Myocyte (in vitro differentiated cells): Measurements from ENCODE around the gene PRKAR2B. TPM values are rescaled to one million over a fixed set of nuclear protein-coding genes. Genes with fewer than 3 reads are reported as not detected.
"Not testable (repeated sequence)": the region's sequence is repeated elsewhere in the genome, so short reads cannot be mapped to it uniquely, and the experiment has no call there.

Source experiments
- DNase-seq: peaks from one replicate; pipeline ENCODE4 v3.0.0-alpha.2; 2012; ENCODE audit warnings: low read depth
- total RNA-seq: library from RNA; depleted of rRNA; stranded (reverse); fragments of >200 nt; gene quantifications from 2 replicates; pipeline ENCODE4 v1.2.3, GENCODE V29; 2014

Gene PRKAR2B
- total RNA-seq, 1 donor from 2014 or later: 0.08 TPM

DNA sequence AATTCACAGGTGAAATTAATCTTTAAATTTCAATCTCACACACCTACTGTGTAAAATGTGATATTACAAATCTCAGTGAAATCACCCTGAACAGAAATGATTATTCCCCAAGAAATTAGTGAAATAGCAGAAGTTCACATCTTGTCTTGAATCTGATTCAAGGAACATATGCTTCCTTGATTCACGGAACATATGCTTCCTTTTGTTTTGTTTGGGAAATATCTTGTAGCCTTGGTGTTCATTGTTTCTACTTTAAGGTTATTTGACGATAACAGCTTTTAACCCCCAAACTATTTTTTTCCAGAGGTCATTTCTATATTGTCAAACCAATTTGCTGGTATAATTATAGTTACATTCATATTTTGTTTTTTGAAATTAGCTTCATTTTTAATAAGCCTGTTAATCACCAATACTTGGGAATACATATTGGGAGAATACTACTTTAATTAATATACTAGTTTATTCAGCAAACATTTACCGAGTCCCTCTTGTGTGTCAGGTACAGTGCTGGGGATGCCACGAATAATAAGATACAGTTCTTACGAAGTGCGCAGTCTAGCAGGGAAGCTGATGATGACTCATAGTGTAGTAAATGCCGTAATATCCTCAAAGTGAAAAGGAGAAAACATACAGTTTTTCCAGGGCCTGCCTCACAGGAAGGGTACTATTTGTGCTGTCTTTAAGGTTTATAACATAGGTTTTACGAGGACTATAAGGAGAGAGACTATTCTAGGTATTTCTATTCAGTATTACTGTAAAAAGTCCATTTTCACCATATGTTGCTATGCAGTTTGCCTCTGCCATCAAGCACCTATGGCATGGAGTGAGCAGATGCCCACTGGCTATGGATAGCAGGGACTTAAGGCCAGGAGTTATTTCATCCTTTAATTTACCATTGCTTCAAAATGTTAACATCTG, 32.5 kb downstream of the PRKAR2B start:
- no peak for DNase-seq

DNA sequence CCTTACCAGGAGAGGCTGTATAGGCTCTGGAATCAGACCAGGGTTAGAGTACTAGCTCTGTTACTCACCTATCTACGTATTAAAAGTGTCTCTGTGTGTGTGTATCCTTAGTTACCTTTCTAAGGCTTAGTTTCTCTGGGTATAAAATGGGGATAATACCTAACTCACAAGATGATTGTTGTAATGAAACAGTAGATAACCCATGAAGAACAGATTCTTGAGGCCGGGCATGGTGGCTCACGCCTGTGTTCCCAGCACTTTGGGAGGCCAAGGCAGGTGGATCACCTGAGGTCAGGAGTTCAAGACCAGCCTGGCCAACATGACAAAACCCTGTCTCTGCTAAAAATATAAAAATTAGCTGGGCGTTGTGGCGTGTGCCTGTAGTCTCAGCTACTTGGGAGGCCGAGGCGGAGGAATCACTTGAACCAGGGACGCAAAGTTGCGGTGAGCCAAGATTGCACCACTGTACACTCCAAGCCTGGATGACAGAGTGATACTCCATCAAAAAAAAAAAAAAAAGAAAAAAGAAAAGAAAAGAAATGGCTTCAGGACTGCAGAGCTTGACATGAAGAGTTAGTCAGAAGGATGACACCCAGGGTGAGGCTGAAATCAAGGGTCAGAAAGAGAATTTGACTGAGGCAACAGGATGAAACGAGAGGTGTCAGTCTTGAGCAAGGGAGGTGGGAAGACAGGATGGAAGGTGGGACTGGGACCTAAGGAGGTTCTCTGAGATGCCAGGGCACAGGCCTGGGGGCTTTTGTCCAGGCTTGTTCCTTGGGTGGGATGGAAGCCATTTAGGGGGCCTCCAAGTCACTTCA, 33.4 kb downstream of the PRKAR2B start:
- DNase-seq: no peak

- peak; percentile 6 for DNase-seq
These were observed 34.0 kb downstream of the PRKAR2B start for GRCh38 chr7:107078517-107078966.

DNA sequence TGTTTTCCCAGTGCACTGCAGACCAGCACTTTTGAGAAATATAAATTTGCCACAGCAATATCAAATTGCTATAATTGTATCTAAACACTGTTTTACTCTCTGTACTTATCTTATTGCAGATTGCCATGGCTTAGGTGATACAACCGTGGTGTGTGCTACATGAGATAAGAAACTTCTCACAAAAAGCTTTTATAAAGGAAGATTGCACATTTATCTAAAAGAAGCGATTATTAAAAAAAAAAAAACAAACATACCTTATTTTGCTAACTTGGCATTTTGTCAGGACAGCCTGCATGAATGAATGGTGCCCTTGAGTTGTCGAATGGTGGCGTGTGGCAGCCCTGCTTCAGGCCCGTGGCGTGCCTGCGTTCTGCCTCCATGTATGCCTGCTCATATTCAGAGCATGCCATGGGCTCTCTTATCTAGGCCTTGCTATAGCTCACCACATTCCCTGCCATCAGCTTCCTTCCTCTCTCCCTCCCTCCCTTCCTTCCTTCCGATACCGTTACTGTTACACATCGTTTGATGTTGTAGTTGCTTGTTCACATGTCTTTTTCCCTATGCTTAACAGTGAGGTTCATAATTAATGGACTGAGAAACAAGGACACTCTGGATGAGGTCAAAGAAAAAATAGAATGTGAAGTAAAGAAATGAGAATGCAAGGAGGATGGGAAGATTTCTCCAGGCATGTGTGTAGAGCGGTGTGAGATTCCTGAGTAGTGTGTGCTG, 34.9 kb downstream of the PRKAR2B start:
- no peak for DNase-seq

GRCh38 chr7:107080099-107080505, 35.6 kb downstream of the PRKAR2B start:
- no peak for DNase-seq

DNA sequence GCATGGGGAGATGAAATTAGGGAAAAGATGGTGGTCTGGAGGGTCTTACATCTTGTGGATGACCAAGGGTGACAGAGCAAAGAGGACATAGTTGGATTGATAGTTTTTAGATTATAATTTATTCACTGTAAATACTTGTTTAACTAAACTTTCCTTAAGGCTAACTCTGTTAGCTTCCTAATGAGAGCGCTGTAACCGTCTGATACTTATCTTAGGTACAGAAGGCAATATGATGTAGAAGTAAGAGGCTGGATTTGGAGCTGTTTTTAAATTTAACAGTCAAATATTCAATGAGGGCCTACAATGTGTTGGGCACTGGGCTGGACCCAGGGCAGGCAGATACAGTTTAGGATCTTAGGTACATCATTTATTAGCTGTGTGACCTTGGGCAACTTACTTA, 36.0 kb downstream of the PRKAR2B start:
- no peak for DNase-seq

- DNase-seq: no peak
These were observed 40.7 kb downstream of the PRKAR2B start for GRCh38 chr7:107085180-107085579.

DNA sequence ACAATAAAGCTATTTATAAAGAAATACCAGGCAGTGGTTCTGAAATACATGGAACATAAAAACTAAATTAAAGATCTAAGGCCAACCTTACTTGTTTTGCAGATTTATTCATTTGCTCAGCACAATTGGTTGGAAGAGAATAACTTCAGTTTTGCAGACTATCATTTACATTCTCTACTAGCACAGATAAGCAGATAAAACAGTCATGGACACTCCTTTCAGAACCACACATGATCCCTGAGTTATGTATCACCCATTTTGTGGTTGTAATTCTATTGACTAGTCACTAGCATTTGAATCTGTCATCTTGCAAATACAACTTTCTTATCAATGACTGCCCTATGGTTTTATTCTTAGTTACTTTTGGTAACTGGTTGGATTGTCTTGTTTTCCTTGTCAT, 45.1 kb downstream of the PRKAR2B start:
- DNase-seq: no peak

- DNase-seq: no peak
These were observed 46.0 kb downstream of the PRKAR2B start for GRCh38 chr7:107090457-107090856.

- no peak for DNase-seq
These were observed 46.8 kb downstream of the PRKAR2B start for GRCh38 chr7:107091306-107091705.

GRCh38 chr7:107093671-107094070, 49.2 kb downstream of the PRKAR2B start:
- DNase-seq: not testable (repeated sequence)

DNA sequence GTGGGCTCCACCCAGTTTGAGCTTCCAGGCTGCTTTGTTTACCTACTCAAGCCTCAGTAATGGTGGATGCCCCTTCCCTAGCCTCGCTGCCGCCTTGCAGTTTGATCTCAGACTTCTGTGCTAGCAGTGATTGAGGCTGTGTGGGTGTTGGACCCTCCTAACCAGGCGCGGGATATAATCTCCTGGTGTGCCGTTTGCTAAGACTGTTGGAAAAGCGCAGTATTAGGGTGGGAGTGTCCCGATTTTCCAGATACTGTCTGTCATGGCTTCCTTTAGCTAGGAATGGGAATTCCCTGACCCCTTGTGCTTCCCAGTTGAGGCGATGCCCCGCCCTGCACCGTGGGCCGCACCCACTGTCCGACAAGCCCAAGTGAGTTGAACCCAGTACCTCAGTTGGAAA, 54.6 kb downstream of the PRKAR2B start:
- not testable (repeated sequence) for DNase-seq

DNA sequence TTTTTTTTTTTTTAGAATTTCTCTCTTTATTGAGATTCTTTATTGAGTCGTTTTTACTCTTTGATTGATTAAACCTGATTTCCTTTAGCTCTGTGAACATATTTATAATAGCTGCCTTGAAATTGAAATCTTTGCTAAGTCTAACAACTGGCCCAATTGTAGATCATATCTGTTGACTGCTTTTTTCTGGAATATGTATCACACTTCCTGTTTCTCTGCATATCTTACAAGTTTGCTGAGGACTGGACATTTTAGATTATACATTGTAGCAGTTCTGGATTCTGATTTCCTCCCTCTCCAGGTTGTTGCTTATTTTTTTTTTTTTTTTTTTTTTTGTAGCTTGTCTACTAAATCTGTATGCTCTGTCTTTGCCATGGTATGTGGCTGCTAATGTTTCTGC, 56.3 kb downstream of the PRKAR2B start:
- no peak for DNase-seq

DNA sequence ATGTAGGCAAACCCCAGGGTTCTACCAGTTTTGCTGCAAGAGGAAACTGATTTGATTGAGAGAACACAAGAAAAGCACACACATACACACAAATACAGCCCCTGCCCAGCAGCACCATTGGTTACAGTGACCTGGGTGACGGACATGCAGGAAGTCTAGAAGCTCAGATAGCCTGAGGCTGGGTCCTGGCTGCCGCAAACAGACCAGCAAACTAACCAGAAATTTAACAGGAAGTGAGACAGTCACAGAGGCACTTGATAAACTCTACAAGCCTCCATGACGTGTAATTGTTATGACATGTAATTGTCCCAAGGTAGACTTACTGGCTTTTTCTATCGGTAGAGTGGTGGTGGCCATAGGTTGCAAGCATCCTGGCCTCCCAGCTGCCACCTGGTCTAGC, 58.9 kb downstream of the PRKAR2B start:
- DNase-seq: no peak

DNA sequence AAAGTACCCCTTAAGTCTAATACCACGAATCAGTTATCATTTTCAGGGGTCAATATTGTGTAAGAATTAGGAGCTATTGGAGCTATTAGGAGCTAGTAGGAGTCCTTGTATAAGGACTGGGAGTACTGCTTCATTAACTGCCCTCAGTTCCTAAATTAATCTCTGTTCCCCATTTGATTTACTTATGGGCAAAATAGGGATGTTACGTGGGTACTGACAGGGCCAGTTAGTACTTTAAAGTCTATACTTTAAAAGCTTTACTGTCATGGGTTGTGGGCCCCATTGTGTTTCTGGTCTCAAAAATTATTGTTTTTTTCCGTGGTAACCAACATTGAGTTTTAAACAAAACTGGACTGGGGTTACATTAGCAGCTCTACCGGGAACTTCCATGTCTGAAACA, 60.3 kb downstream of the PRKAR2B start:
- DNase-seq: no peak

DNA sequence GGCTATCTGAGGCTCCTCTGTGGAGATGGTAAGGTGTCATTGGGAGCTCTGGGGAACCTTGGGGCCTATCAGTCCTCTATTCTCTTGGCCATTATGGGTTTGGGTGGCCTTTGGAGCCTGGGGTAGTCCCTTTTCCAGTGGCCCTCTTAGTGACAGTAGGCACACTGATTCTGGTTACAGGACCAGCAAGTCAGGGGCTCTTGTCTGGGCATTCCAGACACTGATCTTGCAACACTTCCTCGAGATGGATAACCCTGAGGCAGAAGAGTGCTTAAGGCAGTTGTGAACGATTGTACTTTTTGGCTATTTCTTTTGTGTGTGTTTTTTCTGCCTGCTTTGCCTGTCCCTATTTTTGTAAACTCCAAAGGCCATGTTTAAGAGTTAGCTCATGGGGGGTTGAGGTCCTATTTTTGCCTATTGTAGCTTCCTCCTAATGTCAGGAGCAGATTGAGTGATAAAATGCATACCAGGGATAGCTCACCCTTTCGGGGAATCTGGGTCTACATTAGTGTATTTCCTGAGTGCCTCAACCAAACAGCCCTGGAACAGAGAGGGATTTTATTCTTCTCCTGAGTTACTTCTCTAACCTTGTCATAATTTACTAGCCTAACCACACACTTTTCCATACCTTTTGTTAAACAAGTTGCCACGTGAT, 61.2 kb downstream of the PRKAR2B start:
- no peak for DNase-seq

GRCh38 chr7:107108793-107109371, 64.4 kb downstream of the PRKAR2B start:
- DNase-seq: no peak

- DNase-seq: no peak
These were observed 65.5 kb downstream of the PRKAR2B start for GRCh38 chr7:107109955-107110354.

- no peak for DNase-seq
These were observed 66.7 kb downstream of the PRKAR2B start for GRCh38 chr7:107111196-107111595.

DNA sequence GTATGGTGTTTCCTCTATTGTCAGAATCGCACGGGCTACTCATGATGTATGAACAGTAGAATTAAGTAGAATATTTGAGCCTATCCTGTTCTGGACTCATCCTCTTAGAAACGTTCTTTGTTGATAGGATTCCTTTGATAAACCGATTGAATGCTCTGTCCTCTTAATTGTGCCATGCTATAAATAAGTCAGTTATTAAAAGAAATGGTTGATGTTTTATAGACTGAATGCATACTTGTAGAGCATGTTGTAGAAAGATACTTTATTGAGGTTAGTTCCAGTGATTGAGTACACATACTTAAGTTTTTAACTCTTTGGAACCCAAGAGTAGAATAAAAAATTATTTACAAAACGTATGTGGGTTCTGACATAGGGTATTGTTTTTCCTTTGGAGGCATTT, 69.4 kb downstream of the PRKAR2B start:
- DNase-seq: no peak

DNA sequence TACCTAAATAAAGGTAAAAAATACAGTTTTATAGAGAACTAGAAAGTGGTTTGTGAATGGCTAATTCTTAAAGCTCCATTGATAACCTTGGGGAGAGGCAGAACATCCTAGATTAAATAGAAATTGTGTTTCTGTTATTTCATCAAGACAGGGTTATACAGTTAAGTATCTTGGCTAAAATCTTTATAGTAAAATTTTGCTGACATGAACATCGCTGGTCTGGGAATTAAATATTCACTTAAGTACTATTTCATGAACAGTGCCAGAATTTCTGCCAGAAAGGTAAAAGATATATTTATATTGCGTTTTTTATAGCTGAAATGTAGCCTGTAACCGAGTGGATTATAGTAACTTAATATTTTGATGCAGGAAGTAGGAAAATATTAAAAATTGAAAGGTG, 70.6 kb downstream of the PRKAR2B start:
- DNase-seq: no peak
